GM19238 (cell line): ENCODE measurements around the gene CPEB4.

Experiments
- DNase-seq: peaks from one replicate; pipeline ENCODE4 v3.0.0; 2011; ENCODE audit warnings: low spot score; ENCODE audit not compliant: insufficient read length

The CPEB4 gene

DNA sequence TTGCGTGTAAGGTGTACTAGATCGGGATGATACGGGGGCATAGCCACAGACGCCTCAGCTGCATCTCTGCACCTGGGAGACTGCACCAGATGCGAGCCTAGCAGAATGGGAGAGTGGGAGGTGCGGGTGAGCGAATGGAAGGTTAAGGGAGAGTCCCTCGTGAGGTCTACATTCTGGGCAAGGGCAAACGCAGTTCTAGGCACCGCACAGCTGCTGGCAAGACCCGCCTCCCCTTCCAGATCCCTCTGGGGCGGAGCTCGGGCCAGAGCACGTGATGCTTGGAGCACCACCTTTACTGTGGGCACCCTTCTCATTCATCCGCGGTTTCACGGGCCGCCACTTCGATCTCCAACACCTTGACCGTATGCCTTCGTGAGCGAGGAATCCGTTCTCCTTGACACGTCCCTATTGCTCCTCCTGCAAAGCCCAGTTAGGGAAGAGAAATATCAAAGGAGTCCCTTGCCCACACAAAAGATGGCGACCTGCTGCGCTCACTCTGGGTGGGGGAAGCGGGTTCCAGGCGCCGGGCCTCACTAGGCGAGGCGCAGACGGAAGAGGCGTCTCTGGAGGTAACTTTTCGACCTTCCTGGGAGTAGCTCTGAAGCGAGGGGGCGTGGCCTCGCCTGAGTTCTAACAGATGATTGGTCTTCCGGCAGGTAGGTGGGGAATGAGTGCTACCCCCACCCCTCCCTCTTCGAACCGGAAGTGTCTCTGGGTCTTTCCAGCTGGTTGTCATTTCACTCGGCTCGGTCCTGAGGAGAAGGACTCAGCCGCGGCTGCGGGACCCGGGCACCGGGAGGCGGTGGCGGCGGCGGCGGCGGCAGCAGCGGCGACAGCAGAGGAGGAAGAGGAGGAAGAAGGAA, at the start of gene CPEB4:
TSS of gene CPEB4 (plus strand) at position 740 of the 863 bp plus-strand sequence. CDS start 1,385 bp downstream, outside the sequence.
- DNase-seq = peak; percentile 80

DNA sequence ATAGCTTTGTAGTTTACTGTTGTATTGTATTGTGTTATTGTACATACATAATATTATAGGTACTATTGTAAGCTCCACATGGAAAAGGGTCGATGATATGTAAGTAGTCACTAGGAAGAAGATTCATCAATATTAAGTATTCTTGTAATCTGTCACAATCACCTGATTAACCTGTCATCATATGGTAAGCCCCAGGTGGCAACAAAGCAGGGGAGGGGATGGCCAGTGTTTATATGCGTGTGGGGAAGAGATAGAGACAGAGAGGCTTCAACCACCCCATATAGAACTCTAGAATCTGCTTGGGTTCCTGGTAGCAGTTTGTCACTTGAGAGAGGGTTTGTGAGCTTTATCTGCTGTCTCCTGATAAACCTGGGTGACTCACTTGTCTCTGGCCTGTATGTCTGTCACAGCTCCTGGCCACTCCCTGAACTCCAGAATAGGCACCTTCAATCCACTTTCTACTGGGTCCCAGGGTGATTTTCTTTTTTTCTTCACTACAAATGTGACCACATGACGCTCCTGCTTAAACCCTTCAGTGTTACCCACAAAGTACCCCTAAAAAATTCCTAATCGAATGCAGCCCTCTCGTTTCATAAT, 48.9 kb upstream of the CPEB4 start:
- no peak for DNase-seq

DNA sequence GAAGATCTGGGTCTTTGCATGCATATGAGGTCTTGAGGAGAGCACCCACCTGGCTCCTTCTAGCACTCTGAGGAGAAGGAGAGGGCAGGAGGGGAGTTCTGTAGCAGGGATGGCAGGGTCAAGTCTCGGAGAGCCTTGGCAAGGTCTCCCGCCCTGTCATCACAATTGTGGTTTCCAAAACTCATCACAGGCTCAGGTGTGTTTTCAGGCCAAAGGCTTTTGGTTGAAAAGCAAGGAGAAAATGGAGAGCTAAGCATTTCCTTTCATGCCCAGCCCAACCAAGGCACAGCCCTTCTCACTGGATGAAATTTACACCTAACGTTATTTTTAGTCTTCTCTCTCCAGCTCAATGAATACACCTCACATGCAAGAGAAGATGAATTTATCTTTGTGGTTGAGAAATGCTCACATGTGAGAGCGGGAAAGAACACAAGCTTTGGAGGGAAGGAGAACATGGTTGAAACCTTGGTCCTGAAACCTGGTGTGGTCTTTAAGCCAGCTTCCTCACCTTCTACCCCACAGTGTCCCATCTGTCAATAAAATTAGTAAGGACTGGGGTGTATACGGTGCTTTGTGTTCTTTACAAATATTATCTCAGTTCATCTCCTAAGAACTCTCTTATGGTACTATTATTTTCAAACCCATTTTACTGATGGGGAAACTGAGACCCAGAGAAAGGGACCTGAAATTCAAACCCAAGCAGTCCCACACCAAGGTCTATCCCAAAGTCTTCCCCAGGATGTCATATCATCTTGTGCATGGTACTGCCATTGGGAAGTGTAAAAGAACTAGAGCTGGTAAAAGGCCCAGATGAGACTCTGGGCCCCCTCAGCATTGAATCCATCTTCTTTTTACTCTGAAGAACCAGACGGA, 47.8 kb upstream of the CPEB4 start:
- DNase-seq = no peak

DNA sequence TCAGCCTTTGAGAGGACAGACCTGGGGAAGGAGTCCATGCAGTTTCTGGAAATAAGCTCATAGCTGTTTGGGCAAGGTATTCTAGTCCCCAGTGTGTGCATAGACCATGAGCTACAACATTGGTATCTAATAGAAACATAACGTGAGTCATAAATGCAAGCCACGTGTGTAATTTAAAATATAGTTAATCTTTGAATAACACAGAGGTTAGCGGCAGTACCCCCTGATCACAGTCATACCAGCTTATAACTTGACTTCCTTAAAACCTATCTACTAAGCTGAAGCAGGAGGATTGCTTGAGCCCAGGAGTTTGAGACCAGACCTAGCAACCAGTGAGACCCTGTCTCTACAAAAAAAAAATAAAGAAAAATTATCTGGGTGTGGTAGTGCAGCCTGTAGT, 46.4 kb upstream of the CPEB4 start:
- no peak for DNase-seq

DNA sequence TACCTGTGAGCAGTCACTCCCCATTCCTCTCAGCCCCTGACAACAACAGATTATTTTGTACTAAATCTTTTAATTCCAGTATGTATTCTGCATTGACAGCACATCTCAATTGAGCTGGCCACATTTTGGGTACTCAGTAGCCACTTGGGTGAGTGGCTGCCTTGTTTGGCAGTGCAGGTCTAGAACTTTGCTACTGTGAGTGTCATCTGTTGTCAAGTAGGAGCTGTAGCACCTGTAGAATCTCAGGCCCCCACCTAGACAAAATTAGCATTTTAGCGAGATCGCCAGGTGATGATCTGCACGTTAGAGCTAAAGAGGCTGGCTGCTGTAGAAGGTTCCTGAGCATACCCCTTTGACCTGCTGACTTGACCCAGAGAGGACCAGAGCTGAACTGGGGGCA, 44.4 kb upstream of the CPEB4 start:
- no peak for DNase-seq

DNA sequence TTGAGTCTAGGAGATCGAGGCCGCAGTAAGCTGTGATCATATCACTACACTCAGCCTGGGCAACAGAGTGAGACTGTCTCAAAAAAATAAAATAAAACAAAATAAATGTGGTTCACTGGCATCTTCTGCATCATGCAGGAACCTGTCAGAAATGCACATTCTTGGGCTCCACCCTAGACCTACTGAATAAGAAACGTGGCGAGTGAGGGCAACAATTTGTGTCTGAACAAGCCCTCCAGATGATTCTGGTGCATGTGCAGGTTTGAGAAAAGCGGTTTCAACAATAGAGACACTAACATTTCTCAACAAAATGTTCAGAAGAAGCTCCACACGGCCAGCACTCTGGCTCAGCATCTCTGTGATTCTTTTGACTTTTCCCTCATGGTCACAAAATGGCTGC, 42.8 kb upstream of the CPEB4 start:
- no peak for DNase-seq

DNA sequence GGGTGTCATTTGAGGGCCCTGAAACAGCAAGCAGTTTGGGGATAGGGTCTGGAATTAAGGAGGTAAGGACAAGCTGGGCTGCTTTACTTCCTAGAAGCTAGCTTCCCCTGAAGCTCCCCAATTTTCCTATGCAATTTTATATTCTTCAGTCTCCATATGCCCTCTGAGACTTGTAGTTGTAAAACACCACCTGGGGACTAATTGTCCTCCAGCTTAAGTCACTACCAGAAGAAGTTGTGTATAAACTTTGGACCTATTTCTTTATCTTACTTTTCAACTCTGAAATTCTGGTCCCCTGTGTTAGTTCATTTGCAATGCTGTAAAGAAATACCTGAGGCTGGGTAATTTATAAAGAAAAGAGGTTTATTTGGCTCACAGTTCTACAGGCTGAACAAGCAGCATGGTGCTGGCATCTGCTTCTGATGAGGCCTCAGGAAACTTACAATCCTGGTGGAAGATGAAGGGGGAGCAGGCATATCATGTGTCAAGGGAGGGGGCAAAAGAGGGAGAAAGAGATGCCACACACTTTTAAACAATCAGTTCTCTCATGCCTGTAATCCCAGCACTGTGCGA, 41.1 kb upstream of the CPEB4 start:
- no peak for DNase-seq

DNA sequence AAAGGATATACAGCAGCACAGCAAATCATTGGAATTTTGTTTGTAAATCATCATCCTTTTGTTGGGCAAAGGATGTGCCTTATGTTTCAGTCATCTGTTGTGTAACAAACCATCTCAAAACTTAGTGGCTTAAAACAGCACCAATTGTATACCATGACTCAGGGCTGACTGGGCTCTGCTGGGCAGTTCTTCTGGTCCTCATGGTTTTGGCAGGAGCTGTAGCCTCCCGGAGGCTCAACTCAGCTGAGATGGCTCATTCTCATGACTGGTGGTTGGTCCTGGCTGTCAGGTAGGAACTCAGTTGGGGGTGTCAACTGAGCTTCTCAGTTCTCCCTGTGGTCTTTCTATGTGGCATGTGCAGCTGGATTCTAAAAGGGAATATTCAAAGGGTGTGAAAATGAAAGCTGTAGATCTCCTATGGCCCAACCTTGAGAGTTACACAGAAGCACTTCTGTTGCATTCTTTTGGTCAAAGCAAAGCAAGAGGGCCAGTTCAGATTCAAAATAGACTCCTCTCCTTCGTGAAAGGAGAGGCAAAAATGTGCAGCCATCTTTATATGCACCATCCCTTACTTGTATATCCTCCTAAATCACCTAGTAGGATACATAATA, 39.1 kb upstream of the CPEB4 start:
- no peak for DNase-seq

DNA sequence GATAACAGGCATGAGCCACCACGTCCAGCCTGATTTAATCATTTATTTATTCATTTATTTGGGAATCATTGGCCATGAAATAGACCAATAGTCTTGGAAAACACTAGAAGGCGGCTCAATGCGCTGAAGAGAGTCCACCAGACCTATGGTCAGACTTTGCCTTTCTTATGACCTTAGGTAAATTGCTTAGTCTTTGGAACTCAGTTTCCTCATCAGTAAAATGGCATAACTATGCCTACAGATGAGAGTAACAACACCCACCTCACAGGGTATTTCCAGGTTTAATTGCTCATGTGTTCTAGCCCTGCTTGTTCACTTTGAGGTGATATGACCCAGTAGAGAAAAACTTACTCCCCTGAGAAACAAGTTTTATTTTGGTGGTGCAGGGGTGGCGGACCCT, 38.2 kb upstream of the CPEB4 start:
- no peak for DNase-seq

DNA sequence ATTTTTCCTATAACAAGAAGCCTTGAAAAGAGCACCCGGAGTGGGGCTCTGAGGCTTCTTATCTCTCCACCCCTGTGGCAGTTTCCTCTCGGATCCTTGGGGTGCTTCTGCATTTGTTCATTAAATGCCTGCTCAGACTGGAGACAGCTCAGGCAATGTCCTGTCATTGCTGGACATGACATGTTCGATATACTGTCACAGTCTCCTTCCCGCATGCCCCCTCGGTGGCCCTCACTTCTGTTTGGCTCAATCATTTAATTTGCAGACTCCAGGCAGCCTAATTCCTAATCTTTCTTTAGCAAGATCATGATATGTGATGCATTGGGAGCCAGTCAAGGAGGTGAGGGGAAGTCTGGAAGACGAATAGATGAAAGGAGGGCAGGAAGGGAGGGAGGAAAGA, 37.5 kb upstream of the CPEB4 start:
- no peak for DNase-seq

DNA sequence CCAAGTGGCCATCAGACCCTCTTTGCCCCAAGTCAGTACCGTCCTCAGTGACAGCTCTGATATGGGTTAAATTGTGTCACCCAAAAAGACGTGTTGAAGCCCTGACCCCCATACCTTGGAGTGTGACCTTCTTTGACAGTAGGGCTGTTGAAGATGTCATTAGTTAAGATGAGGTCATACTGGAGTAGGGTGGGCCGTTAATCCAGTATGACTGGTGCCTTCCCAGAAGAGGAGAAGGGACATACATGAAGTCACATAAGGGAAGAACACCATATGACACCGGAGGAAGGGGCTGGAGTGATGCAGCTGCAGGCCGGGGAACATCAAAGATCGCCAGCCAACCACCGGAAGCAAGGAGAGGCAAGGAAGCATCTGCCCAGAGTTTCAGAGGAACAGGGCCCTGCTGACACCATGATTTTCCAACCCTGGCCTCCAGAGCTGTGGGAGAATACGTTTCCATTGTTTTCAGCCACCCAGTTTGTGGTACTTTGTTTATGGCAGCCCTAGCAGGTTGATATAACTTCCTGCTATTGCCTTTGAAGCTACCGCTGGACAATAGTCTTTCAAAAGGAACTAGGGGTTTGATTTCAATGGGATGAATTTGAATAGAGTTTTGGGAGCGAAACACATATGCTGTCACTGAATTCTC, 36.4 kb upstream of the CPEB4 start:
- no peak for DNase-seq

DNA sequence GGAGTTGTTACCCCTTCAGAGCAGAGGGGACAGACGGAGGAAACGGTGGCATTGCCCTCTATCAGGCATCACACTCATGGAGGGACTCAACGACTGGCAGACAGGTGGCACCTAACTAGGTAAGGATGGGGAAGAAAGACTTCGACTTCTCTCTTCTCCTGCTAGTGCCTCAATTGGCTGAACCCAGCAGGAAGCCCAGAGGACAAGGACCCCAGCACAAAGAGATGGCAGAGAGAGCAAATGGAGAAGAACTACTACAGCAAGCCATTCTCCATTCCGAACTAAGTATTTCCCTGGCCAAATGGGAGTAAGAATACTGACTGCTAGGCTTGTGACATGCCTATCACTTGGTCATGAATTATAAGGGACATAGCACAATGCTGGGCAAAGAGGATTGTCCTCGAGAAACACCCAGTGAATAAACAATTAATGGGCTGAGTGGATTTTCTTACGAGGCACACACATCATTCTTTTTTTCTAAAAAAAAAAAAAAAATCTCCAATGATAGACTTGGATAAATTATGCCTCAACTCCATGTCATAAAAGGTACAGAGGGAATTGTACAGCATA, 35.3 kb upstream of the CPEB4 start:
- DNase-seq = no peak

DNA sequence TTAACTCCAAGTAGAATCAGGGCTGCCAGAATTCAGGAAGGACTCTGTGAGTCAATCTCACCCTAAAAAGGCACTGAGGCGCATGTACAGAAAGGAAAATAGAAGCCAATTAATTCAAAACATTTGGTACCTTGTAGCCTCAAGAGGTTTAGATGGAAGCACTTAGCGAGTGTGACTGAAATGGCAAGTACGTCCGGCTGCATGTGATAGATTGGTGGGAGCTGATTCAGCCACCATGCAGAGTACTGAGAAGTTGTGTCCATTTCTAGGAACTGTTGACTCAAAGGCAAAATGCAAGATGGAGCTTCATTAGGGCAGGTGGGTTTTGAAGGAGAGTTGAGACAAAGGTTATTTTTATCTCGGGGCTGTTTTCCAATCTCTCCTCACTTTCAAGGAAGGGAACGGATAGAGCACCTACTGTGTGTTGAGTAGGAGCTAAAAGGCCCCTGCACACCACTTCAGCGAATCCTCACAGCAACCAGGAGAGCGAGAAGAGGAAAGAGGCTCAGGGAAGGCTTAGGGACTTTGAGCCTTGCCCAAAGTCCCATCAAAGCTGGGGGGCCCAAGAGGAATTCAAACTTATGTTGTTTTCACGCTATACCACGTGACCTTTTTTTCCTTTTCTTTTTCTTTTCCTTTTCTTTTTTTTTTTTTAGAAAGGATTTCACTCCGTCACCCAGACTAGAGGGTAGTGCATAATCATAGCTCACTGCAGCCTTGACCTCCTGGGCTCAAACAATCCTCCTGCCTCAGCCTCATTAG, 34.6 kb upstream of the CPEB4 start:
- no peak for DNase-seq

DNA sequence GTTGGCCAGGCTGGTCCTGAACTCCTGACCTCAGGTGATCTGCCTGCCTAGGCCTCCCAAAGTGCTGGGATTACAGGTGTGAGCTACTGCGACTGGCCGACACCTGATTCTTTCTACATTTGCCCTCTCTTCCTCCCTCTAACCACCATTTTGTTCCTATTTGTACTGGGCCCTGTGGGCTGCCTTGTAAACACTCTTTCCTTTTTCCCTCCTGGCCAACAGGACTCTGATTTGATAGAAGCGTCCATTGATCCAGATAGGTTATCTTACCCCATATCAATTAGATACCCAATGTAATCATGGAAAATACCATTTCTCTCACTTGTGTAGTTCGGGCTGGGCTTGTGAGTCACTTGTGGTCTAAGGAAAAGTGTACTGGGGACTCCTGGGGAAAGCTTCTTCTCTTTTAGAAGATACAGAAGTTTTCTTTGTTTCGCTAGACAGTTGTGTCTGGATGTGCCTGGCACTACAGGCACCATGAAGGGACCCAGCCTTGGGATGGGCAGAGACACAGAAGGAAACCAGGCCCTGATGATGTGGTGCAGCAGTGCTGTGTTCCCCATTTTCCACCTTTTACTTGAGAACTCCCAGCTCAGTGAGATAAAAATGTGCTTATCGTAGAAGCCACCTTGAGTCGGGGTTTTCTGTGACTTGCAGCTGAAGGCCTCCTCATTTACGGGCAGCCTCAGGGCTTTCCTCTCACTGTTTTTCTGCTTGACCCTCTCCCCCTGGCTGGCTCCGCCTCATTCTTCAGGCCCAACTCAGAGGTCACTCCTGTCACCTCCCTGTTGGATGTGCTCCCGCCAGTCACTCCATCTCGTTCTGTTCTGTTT, 32.8 kb upstream of the CPEB4 start:
- DNase-seq = no peak

DNA sequence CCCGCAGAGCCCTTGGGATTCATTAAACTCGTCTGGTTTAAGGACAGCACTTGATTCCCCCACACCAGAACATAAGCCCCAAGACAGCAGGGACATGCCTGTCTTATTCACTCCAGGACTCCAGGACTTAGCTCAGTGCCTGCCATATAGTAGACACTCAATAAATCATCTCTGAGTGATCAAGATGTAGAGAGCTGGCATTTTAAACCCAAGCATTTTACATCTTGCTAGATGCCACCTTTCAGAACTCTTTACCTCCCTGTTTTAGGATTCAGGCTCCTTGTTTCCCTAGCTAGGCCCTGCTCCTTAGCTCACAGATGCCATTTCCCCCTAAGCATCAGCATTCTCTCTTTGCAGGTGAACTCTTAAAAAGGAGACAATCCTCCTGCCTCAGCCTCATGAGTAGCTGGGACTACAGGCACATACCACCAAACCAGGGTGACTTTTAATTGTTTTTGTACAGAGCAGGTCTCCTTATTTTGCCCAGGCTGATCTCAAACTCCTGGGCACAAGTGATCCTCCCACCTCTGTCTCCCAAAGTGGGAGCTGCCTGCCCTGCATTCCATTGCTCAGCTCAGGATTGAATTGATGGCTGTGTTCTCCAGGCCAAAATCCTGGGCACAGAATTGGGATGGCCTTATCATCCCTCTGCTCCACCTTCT, 32.0 kb upstream of the CPEB4 start:
- no peak for DNase-seq

DNA sequence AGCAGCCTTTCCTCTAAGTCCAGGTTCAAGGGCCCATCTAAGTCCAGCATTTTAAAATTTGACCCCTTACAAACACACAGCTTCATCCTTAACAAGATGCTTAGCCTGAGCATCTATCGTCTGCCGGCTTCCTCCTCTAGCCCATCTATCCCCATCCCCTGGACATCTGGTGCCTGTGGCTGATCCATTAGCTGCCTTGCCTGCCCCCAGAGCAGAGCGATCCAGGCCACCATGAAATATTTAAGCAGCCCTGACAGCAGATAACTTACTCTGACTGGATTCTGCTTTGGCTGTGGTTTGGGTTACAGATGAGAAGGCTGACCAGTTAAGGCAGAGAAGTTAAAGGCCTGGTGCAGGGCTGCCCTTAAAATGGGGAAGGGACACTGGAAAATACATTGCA, 30.9 kb upstream of the CPEB4 start:
- DNase-seq = no peak

DNA sequence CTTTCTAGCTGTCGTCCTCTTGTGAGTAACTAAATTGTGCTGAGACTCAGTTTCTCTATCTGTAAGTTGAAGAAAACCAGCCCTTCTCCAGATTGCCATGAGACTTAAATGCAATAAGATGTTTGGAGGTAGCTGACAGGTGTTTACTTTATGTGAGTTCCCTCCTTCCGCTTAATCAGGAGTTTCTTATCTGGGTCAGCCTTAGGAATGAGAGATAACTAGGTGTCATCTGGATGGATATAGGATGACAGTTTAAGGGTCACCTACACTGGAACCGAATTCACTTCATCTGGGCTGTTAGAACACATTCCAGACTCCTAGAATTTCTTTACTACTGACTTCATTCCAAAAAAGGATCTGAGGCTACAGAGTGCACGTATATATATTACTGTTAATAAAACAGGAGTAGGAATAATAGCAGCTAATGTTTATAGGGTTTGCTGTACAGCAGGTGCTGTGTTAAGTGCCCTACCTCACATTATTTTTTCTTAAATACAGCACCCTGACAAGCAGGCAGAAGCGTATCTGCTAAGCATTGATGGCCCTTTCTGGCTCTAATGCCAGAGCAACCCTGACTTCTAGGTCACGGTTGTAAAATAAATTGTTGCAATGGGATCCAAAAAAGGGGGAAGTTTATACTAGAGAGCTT, 30.0 kb upstream of the CPEB4 start:
- DNase-seq = no peak
